Osteoblast (primary cell): ENCODE results near the gene SEZ6L. TPM values are rescaled to one million over a fixed set of nuclear protein-coding genes. Genes with fewer than 3 reads are reported as not detected.

Experiments
- DNase-seq: peaks from one replicate; pipeline ENCODE4 v3.0.0; 2011; ENCODE audit warnings: low spot score, mixed read lengths; ENCODE audit not compliant: insufficient read length; ENCODE audit errors: missing footprints
- H2AFZ ChIP-seq: 2 replicates; pipeline ENCODE4 v1.6.0; 2011; ENCODE audit warnings: mild to moderate bottlenecking, low read length
- H3K27ac ChIP-seq: 2 replicates; pipeline ENCODE4 v1.5.1; 2011; ENCODE audit warnings: mild to moderate bottlenecking, low read depth, low read length, moderate library complexity
- H3K27me3 ChIP-seq: 2 replicates; pipeline ENCODE4 v1.6.0; 2012; ENCODE audit warnings: mild to moderate bottlenecking, control low read depth, inconsistent platforms, low read length, moderate library complexity; ENCODE audit not compliant: insufficient read depth
- H3K36me3 ChIP-seq: 2 replicates; pipeline ENCODE4 v1.5.1; 2011; ENCODE audit warnings: mild to moderate bottlenecking, low read length, control low read depth, moderate library complexity; ENCODE audit not compliant: insufficient read depth
- H3K4me1 ChIP-seq: 2 replicates; pipeline ENCODE4 v1.5.1; 2011; ENCODE audit warnings: mild to moderate bottlenecking, low read length, control low read depth, moderate library complexity; ENCODE audit not compliant: insufficient read depth
- H3K4me2 ChIP-seq: 2 replicates; pipeline ENCODE4 v1.6.0; 2011; ENCODE audit warnings: mild to moderate bottlenecking, low read length; ENCODE audit not compliant: insufficient read depth
- H3K4me3 ChIP-seq: fragments of 200-600 bp; sonication (generic); 3 replicates; pipeline ENCODE4 v1.5.1; 2012; ENCODE audit warnings: mild to moderate bottlenecking, low read length, inconsistent platforms; ENCODE audit not compliant: insufficient read depth
- H3K79me2 ChIP-seq: 2 replicates; pipeline ENCODE4 v1.6.0; 2012; ENCODE audit warnings: mild to moderate bottlenecking, low read length, control low read depth, inconsistent platforms; ENCODE audit not compliant: insufficient read depth
- H3K9me3 ChIP-seq: 2 replicates; pipeline ENCODE4 v1.5.1; 2011; ENCODE audit warnings: low read depth, low read length, control low read depth
- H4K20me1 ChIP-seq: 2 replicates; pipeline ENCODE4 v1.6.0; 2012; ENCODE audit warnings: mild to moderate bottlenecking, low read length, control low read depth; ENCODE audit not compliant: insufficient read depth
- CTCF ChIP-seq: IDR thresholded peaks from 2 replicates; pipeline ENCODE4 v1.5.1; 2011; ENCODE audit warnings: mild to moderate bottlenecking, low read depth, low read length, moderate library complexity; ENCODE audit errors: extremely low read depth
- total RNA-seq: library from RNA; depleted of rRNA; stranded (reverse); fragments of >200 nt; gene quantifications from 2 replicates; pipeline ENCODE4 v1.2.3, GENCODE V29; 2012

The SEZ6L gene
- total RNA-seq, 1 donor: not detected

DNA sequence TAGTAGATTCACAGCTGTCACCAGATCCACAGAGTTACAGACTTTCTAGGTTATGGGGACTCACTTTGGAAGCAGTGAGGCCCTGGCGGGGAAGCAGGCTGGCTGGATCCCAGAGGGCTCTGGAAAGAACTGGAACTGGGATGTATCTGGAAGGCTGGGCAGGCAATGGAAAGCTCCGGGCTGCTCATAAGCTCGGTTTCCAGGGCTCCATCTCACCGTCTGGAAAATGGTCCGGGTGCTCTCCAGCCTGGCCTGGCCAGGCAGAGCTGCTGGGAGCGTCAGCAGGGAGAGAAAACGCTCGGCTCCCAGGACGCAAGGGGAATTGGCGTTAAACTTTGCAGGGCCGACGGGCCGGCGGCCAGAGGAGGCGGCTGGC, 335 bp upstream of the SEZ6L start:
- Histone ChIP-seq H3K4me2 (no peak overlapping the region), H4K20me1 (no peaks in the 10 kb centered on the region), H3K9me3 (no peaks in the 10 kb centered on the region), H3K4me3 (no peak overlapping the region), H3K4me1 (no peaks in the 10 kb centered on the region), H3K79me2 (no peaks in the 10 kb centered on the region), H3K27me3 (peaks cover 34% of the 10 kb centered on the region), H2AFZ (no peak overlapping the region), H3K36me3 (no peaks in the 10 kb centered on the region), H3K27ac (no peak overlapping the region)
- peak; percentile 66 for DNase-seq
- no peak for TF ChIP-seq CTCF

DNA sequence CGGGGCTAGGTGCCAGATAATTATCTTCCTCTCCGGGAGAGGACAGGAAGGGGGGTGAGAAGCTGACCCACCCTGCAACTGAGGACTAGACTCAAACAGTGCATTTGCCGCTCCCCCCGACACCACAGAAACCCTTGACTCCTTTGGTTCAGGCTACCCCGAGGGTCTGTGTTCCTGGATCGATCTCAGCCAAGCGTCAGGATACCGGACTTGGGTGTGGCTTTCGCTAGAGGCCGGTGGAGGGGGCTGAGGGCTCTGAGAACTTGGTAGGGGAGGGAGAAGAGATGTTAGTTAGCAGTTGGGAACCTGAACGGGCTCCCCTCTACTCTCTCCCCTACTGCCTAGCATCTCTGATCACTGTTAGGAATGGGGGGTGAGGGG, 840 bp downstream of the SEZ6L start:
- H3K27me3 ChIP-seq: peaks cover 34% of the 10 kb centered on the region

GRCh38 chr22:26170795-26171580, 1.7 kb downstream of the SEZ6L start:
- Histone ChIP-seq H3K36me3 (no peaks in the 10 kb centered on the region), H3K27me3 (peaks cover 34% of the 10 kb centered on the region), H3K9me3 (no peaks in the 10 kb centered on the region), H3K4me2 (no peak overlapping the region), H3K79me2 (no peaks in the 10 kb centered on the region), H3K4me1 (no peaks in the 10 kb centered on the region), H4K20me1 (no peaks in the 10 kb centered on the region), H3K4me3 (no peak overlapping the region), H3K27ac (no peak overlapping the region), H2AFZ (no peak overlapping the region)
- TF ChIP-seq CTCF: no peak
- no peak for DNase-seq

More for the DNA sequence above, 840 bp downstream of the SEZ6L start:
- H3K4me1 ChIP-seq: no peaks in the 10 kb centered on the region
- DNase-seq: no peak
- no peak overlapping the region for H2AFZ ChIP-seq
- no peaks in the 10 kb centered on the region for H3K36me3 ChIP-seq
- TF ChIP-seq CTCF: no peak
- no peaks in the 10 kb centered on the region for H3K9me3 ChIP-seq
- no peak overlapping the region for H3K4me2 ChIP-seq
- no peaks in the 10 kb centered on the region for H4K20me1 ChIP-seq
- no peak overlapping the region for H3K4me3 ChIP-seq
- H3K79me2 ChIP-seq: no peaks in the 10 kb centered on the region
- no peak overlapping the region for H3K27ac ChIP-seq

- H3K27ac ChIP-seq: no peak overlapping the region
- H3K9me3 ChIP-seq: no peaks in the 10 kb centered on the region
- H3K4me2 ChIP-seq: no peak overlapping the region
- H3K27me3 ChIP-seq: peaks cover 34% of the 10 kb centered on the region
- peak; percentile 93 for DNase-seq
- no peaks in the 10 kb centered on the region for H3K36me3 ChIP-seq
- no peaks in the 10 kb centered on the region for H3K4me1 ChIP-seq
- no peak overlapping the region for H3K4me3 ChIP-seq
- H4K20me1 ChIP-seq: no peaks in the 10 kb centered on the region
- TF ChIP-seq CTCF: peak; percentile 81
- no peak overlapping the region for H2AFZ ChIP-seq
- H3K79me2 ChIP-seq: no peaks in the 10 kb centered on the region
Measured at GRCh38 chr22:26172389-26172990, 3.2 kb downstream of the SEZ6L start.
